ENCODE measurements around the gene NTRK1.

NTRK1 gene

GRCh38 chr1:156858959-156859522 lies 1.6 kb upstream of the NTRK1 start, which contains the start of gene INSRR:
INSRR (minus strand) TSS chr1:156859117; CDS start chr1:156858621, 496 bp downstream.
- no peak for FAIRE-seq

GRCh38 chr1:156859523-156860112 lies 1.0 kb upstream of the NTRK1 start:
- FAIRE-seq = no peak

- FAIRE-seq = no peak
These were observed 495 bp upstream of the NTRK1 start for GRCh38 chr1:156860113-156860627.

- no peak for FAIRE-seq
These were observed 1.9 kb downstream of the NTRK1 start for GRCh38 chr1:156862584-156862983.

- FAIRE-seq = no peak
These were observed 2.4 kb downstream of the NTRK1 start for GRCh38 chr1:156862997-156863599.

GRCh38 chr1:156863631-156864030 lies 3.0 kb downstream of the NTRK1 start:
- no peak for FAIRE-seq

GRCh38 chr1:156864796-156865195 lies 4.1 kb downstream of the NTRK1 start:
- no peak for FAIRE-seq

GRCh38 chr1:156865258-156865657 lies 4.6 kb downstream of the NTRK1 start:
- no peak for FAIRE-seq

GRCh38 chr1:156865865-156866248 lies 5.2 kb downstream of the NTRK1 start:
- FAIRE-seq = no peak

GRCh38 chr1:156866249-156866909 lies 5.7 kb downstream of the NTRK1 start:
- FAIRE-seq = no peak

- no peak for FAIRE-seq
These were observed 7.7 kb downstream of the NTRK1 start for GRCh38 chr1:156868341-156868740.

- FAIRE-seq = no peak
These were observed 8.8 kb downstream of the NTRK1 start for GRCh38 chr1:156869455-156869854.

- no peak for FAIRE-seq
These were observed 13.0 kb downstream of the NTRK1 start for GRCh38 chr1:156873659-156874058.

- FAIRE-seq = no peak
These were observed 13.5 kb downstream of the NTRK1 start for GRCh38 chr1:156874142-156874541.

- no peak for FAIRE-seq
These were observed 14.1 kb downstream of the NTRK1 start for GRCh38 chr1:156874572-156875340.

GRCh38 chr1:156875341-156875615 lies 14.6 kb downstream of the NTRK1 start:
- FAIRE-seq = no peak

GRCh38 chr1:156876281-156876680 lies 15.6 kb downstream of the NTRK1 start:
- FAIRE-seq = no peak

- FAIRE-seq = no peak
These were observed 16.9 kb downstream of the NTRK1 start for GRCh38 chr1:156877433-156878170.

- FAIRE-seq = no peak
These were observed 19.2 kb downstream of the NTRK1 start for GRCh38 chr1:156879876-156880275.

GRCh38 chr1:156880473-156880872 lies 19.8 kb downstream of the NTRK1 start:
- no peak for FAIRE-seq

- no peak for FAIRE-seq
These were observed 20.4 kb downstream of the NTRK1 start for GRCh38 chr1:156881101-156881500.

GRCh38 chr1:156881663-156882062 lies 21.0 kb downstream of the NTRK1 start:
- FAIRE-seq = no peak

- no peak for FAIRE-seq
These were observed 21.9 kb downstream of the NTRK1 start for GRCh38 chr1:156882543-156882942.

Data from TTC549 (cell line).